Dermis microvascular lymphatic vessel endothelial cell (primary cell): Measurements from ENCODE around the gene SP140L. TPM values are rescaled to one million over a fixed set of nuclear protein-coding genes. Genes with fewer than 3 reads are reported as not detected.
"Not testable (repeated sequence)": the region's sequence is repeated elsewhere in the genome, so short reads cannot be mapped to it uniquely, and the experiment has no call there.

Source experiments
- DNase-seq, 2 donors: peaks; one replicate each; pipeline versions ENCODE4 v3.0.0 to v3.0.0-alpha.2; 2010; ENCODE audit warnings: low read depth in 2 of 2
- total RNA-seq: library from RNA; depleted of rRNA; stranded (reverse); fragments of >200 nt; gene quantifications from 2 replicates; pipeline ENCODE4 v1.2.1, GENCODE V29; 2014

SP140L gene
- total RNA-seq, 1 donor from 2014 or later = 5.3 TPM

- no peak for DNase-seq
Measured at GRCh38 chr2:230362030-230362691, 35.2 kb downstream of the SP140L start.

- no peak for DNase-seq
Measured at GRCh38 chr2:230382108-230382507, 55.1 kb downstream of the SP140L start.

GRCh38 chr2:230383453-230383852 is 56.5 kb downstream of the SP140L start:
- peak in 1 of 2 donors; percentile 49 for DNase-seq

GRCh38 chr2:230384986-230385385 is 58.0 kb downstream of the SP140L start:
- no peak for DNase-seq

GRCh38 chr2:230394301-230394700 is 67.3 kb downstream of the SP140L start:
- DNase-seq = no peak

- not testable (repeated sequence) for DNase-seq
Measured at GRCh38 chr2:230398698-230399097, 71.7 kb downstream of the SP140L start.

GRCh38 chr2:230400041-230400440 is 73.0 kb downstream of the SP140L start:
- no peak for DNase-seq

GRCh38 chr2:230400454-230400853 is 73.5 kb downstream of the SP140L start:
- DNase-seq = peak in 1 of 2 donors; percentile 47

- DNase-seq = not testable (repeated sequence)
Measured at GRCh38 chr2:230401026-230401425, 74.0 kb downstream of the SP140L start.

- DNase-seq = no peak
Measured at GRCh38 chr2:230403746-230404145, 76.8 kb downstream of the SP140L start.

GRCh38 chr2:230405824-230406223 is 78.8 kb downstream of the SP140L start:
- peak in 1 of 2 donors; percentile 39 for DNase-seq

GRCh38 chr2:230408244-230408842 is 81.3 kb downstream of the SP140L start:
- peak; percentile 82 to 91 for DNase-seq

GRCh38 chr2:230409316-230409715 is 82.3 kb downstream of the SP140L start:
- DNase-seq = peak; percentile 50 to 85

GRCh38 chr2:230410263-230410662 is 83.3 kb downstream of the SP140L start:
- DNase-seq = no peak

GRCh38 chr2:230410861-230411569 is 84.0 kb downstream of the SP140L start:
- peak in 1 of 2 donors; percentile 18 for DNase-seq

- DNase-seq = peak in 1 of 2 donors; percentile 65
Measured at GRCh38 chr2:230411570-230412370, 84.8 kb downstream of the SP140L start.

- no peak for DNase-seq
Measured at GRCh38 chr2:230412371-230412711, 85.3 kb downstream of the SP140L start.

GRCh38 chr2:230412846-230413245 is 85.9 kb downstream of the SP140L start:
- DNase-seq = no peak

GRCh38 chr2:230413479-230413878 is 86.5 kb downstream of the SP140L start:
- no peak for DNase-seq

GRCh38 chr2:230414302-230414701 is 87.3 kb downstream of the SP140L start:
- no peak for DNase-seq

GRCh38 chr2:230416061-230416721 is 89.2 kb downstream of the SP140L start, which contains the start of gene SP100:
Gene SP100, plus strand, starts transcription at chr2:230416201. Its CDS starts 96 bp downstream, at chr2:230416297.
- peak; percentile 68 to 88 for DNase-seq
